ENCODE results near the gene HNRNPM.

- TF ChIP-seq CTCF (IDR thresholded peaks at IDR 0.05; ENCODE audit: low read depth, low read length) (no peak), EZH2phosphoT487 (IDR thresholded peaks at IDR 0.05; ENCODE audit: low read depth) (no peak)
These were observed 11.3 kb downstream of the HNRNPM start for GRCh38 chr19:8456064-8456463.
